IMR-90 (cell line): Measurements from ENCODE around the gene PHF21B. TPM values are rescaled to one million over a fixed set of nuclear protein-coding genes. Genes with fewer than 3 reads are reported as not detected.
"Not testable (repeated sequence)": the region's sequence is repeated elsewhere in the genome, so short reads cannot be mapped to it uniquely, and the experiment has no call there.

ENCODE experiments used
- ATAC-seq: fragments of 200-7000 bp; cut with Tn5 transposase; 2 replicates; pipeline ENCODE4 v1.9.1; 2020; ENCODE audit warnings: low read depth, mild to moderate bottlenecking, moderate library complexity
- BruUV-seq: library from RNA; stranded (reverse); fragments of 400-500 nt; replicated peaks from 2 replicates; lab custom pipeline; 2021; lab: Mats Ljungman, UMichigan
- CTCF ChIA-PET: fragments of 300-600 bp; formaldehyde crosslinking; extraction: SDS; loops from one replicate; lab custom pipeline; 2021; ENCODE audit warnings: antibody characterized with exemption; lab: Yijun Ruan, JAX
- POLR2A ChIA-PET: fragments of 300-600 bp; sonication (Branson Sonifier 250); formaldehyde crosslinking; loops from one replicate; lab custom pipeline; 2022; ENCODE audit warnings: antibody characterized with exemption; ENCODE audit not compliant: unreplicated experiment; lab: Charles Lee
- DNase-seq: peaks from one replicate; pipeline ENCODE4 v3.0.0; 2013
- H2AFZ ChIP-seq: replicated peaks from 2 replicates; pipeline ENCODE3; 2013; ENCODE audit warnings: low read length, mild to moderate bottlenecking; ENCODE audit not compliant: poor library complexity
- H2AK5ac ChIP-seq: 2 replicates; pipeline ENCODE4 v1.6.1; 2013; ENCODE audit warnings: low read depth, low read length, inconsistent platforms
- H2AK9ac ChIP-seq: replicated peaks from 2 replicates; pipeline ENCODE3; 2013; ENCODE audit warnings: mild to moderate bottlenecking, low read depth, low read length, moderate library complexity; ENCODE audit not compliant: poor library complexity
- H2BK120ac ChIP-seq: 2 replicates; pipeline ENCODE4 v1.6.1; 2013; ENCODE audit warnings: low read depth, low read length, inconsistent platforms
- H2BK15ac ChIP-seq: 3 replicates; pipeline ENCODE4 v1.6.1; 2013; ENCODE audit warnings: low read depth, low read length, inconsistent platforms
- H2BK20ac ChIP-seq: 2 replicates; pipeline ENCODE4 v1.6.1; 2013; ENCODE audit warnings: low read depth, mild to moderate bottlenecking, inconsistent platforms, low read length, moderate library complexity
- H2BK5ac ChIP-seq: 2 replicates; pipeline ENCODE4 v1.6.1; 2013; ENCODE audit warnings: mild to moderate bottlenecking, low read depth, low read length, inconsistent platforms; ENCODE audit not compliant: poor library complexity, severe bottlenecking
- H3K14ac ChIP-seq: replicated peaks from 2 replicates; pipeline ENCODE4 v1.6.1; 2013; ENCODE audit warnings: low read depth, low read length, inconsistent platforms
- H3K18ac ChIP-seq: 2 replicates; pipeline ENCODE4 v1.6.1; 2013; ENCODE audit warnings: low read depth, low read length, control low read depth
- H3K23ac ChIP-seq: 2 replicates; pipeline ENCODE4 v1.6.1; 2013; ENCODE audit warnings: low read depth, low read length, inconsistent platforms
- H3K27ac ChIP-seq: 2 replicates; pipeline ENCODE4 v1.5.1; 2013; ENCODE audit warnings: mild to moderate bottlenecking, control low read depth, low read length; ENCODE audit not compliant: insufficient read depth
- H3K27me3 ChIP-seq: 2 replicates; pipeline ENCODE4 v1.6.1; 2013; ENCODE audit warnings: low read length; ENCODE audit not compliant: control insufficient read depth, insufficient read depth
- H3K36me3 ChIP-seq: 2 replicates; pipeline ENCODE4 v1.6.1; 2013; ENCODE audit warnings: low read length, mixed read lengths; ENCODE audit not compliant: control insufficient read depth, insufficient read depth
- H3K4ac ChIP-seq: 2 replicates; pipeline ENCODE4 v1.6.1; 2013; ENCODE audit warnings: low read depth, low read length, inconsistent platforms
- H3K4me1 ChIP-seq: 2 replicates; pipeline ENCODE4 v1.6.1; 2013; ENCODE audit warnings: low read length, mixed read lengths; ENCODE audit not compliant: control insufficient read depth, insufficient read depth
- H3K4me2 ChIP-seq: 2 replicates; pipeline ENCODE4 v1.6.1; 2013; ENCODE audit warnings: low read depth, mild to moderate bottlenecking, control low read depth, low read length, moderate library complexity
- H3K4me3 ChIP-seq: 2 replicates; pipeline ENCODE4 v1.5.1; 2013; ENCODE audit warnings: low read depth, mild to moderate bottlenecking, control low read depth, low read length, moderate library complexity; ENCODE audit not compliant: insufficient read depth
- H3K56ac ChIP-seq: 2 replicates; pipeline ENCODE4 v1.6.1; 2013; ENCODE audit warnings: low read length, inconsistent platforms; ENCODE audit not compliant: insufficient read depth; ENCODE audit errors: extremely low read depth
- H3K79me1 ChIP-seq, 2 experiments: 2 replicates each; pipeline ENCODE4 v1.6.1; 2013; ENCODE audit warnings: low read length in 2 of 2, inconsistent platforms in 1 of 2, low read depth in 1 of 2
- H3K9ac ChIP-seq: 2 replicates; pipeline ENCODE4 v1.6.1; 2013; ENCODE audit warnings: low read depth, low read length, control low read depth
- H3K9me1 ChIP-seq: 2 replicates; pipeline ENCODE4 v1.6.1; 2013; ENCODE audit warnings: low read length, inconsistent platforms; ENCODE audit not compliant: insufficient read depth
- H3K9me3 ChIP-seq: 2 replicates; pipeline ENCODE4 v1.6.1; 2013; ENCODE audit warnings: low read length; ENCODE audit not compliant: control insufficient read depth, insufficient read depth
- H4K20me1 ChIP-seq: 2 replicates; pipeline ENCODE4 v1.6.1; 2013; ENCODE audit warnings: low read length, inconsistent platforms; ENCODE audit not compliant: insufficient read depth
- H4K5ac ChIP-seq: 2 replicates; pipeline ENCODE4 v1.6.1; 2013; ENCODE audit warnings: mild to moderate bottlenecking, low read depth, low read length, control low read depth
- H4K8ac ChIP-seq, 2 experiments: 2 replicates each; pipeline ENCODE4 v1.6.1; 2013; ENCODE audit warnings: low read depth in 2 of 2, low read length in 2 of 2, control low read depth in 1 of 2, inconsistent platforms in 1 of 2
- H4K91ac ChIP-seq: 2 replicates; pipeline ENCODE4 v1.6.1; 2013; ENCODE audit warnings: low read depth, low read length, inconsistent platforms; ENCODE audit not compliant: insufficient read depth
- WGBS, 2 experiments: methylation state at CpG; one replicate each; pipeline versions ENCODE4 v1.1.5 to v1.1.7; 2013; ENCODE audit warnings: missing lambda C conversion rate in 2 of 2; ENCODE audit not compliant: insufficient read length in 1 of 2; ENCODE audit errors: extremely low coverage in 2 of 2; 5-methylcytosine and 5-hydroxymethylcytosine counted together
- dilution Hi-C: fragments of 300-500 bp; cut with HindIII; formaldehyde crosslinking; loops from one replicate; pipeline ENCODE4 v1.14.3; 2018; ENCODE audit warnings: low sequenced_read_pairs; ENCODE audit not compliant: unreplicated experiment
- in situ Hi-C: fragments of 300-500 bp; cut with MboI; formaldehyde crosslinking; loops from 3 replicates; pipeline ENCODE4 v1.14.3; 2019; ENCODE audit warnings: low sequenced_read_pairs, inconsistent platforms, mixed read lengths
- intact Hi-C: fragments of 100-400 bp; cut with micrococcal nuclease; formaldehyde crosslinking; loops from 2 replicates; pipeline ENCODE4 v1.10.0; 2022
- polyA plus RNA-seq, 3 experiments: library from polyadenylated mRNA; depleted of rRNA; stranded (reverse); fragments of >200 nt; gene quantifications; 2 replicates each; pipeline ENCODE4 v1.2.3, GENCODE V29; 2012; ENCODE audit warnings: low replicate concordance in 1 of 3
- total RNA-seq: library from RNA; depleted of rRNA; stranded (reverse); fragments of >200 nt; gene quantifications from 2 replicates; pipeline ENCODE4 v1.2.3, GENCODE V29; 2012

Gene PHF21B
- total and polyA plus RNA-seq, 2 of the 4 experiments (the other 2 are of a cell fraction), result 0.02 TPM; not detected in 1

DNA sequence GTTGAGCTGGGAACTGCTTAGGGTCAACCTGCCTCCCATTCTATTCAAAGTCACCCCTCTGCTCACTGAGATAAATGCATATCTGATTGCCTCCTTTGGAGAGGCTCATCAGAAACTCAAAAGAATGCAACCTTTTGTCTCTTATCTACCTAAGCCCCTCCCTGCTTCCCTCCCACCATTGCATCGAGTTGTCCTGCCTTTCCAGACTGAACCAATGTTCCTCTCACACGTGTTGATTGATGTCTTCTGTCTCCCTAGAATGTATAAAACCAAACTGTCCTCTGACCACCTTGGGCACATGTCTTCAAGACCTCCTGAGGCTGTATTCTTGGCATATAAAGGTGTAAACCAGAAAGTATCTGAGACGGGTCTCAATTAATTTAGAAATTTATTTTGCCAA, 42.9 kb upstream of the PHF21B start:
- in situ Hi-C loops, H2AK5ac ChIP-seq, DNase-seq, H3K14ac ChIP-seq, H2BK120ac ChIP-seq, H4K91ac ChIP-seq, H2BK15ac ChIP-seq, H3K56ac ChIP-seq, ATAC-seq, H3K79me1 ChIP-seq, H4K20me1 ChIP-seq, H3K23ac ChIP-seq, H3K4me1 ChIP-seq, POLR2A ChIA-PET, H3K27ac ChIP-seq, H3K4ac ChIP-seq, H2BK20ac ChIP-seq, H3K9ac ChIP-seq, H4K5ac ChIP-seq, H4K8ac ChIP-seq, BruUV-seq, H3K4me2 ChIP-seq, H3K9me3 ChIP-seq, H3K4me3 ChIP-seq, H2BK5ac ChIP-seq, CTCF ChIA-PET, H2AK9ac ChIP-seq, H3K36me3 ChIP-seq, H3K18ac ChIP-seq, H2AFZ ChIP-seq, H3K9me1 ChIP-seq, intact Hi-C loops, dilution Hi-C loops: not testable (repeated sequence)
- H3K27me3 ChIP-seq, result peaks cover 30% of the 10 kb centered on the region
- 40% methylated on average over 1 of the region's 3 CpGs; no CpG with 5 or more reads in 1 of the 2 experiments for whole genome bisulfite sequencing, 2 experiments
